GM20431 (cell line): Measurements from ENCODE around the gene KLHL3.
"Not testable (repeated sequence)": the region's sequence is repeated elsewhere in the genome, so short reads cannot be mapped to it uniquely, and the experiment has no call there.

ENCODE experiments used
- in situ Hi-C: fragments of 300-500 bp; cut with MseI, MboI; formaldehyde crosslinking; loops from one replicate; pipeline ENCODE4 v1.15.0; 2020; ENCODE audit warnings: low sequenced_read_pairs; ENCODE audit not compliant: unreplicated experiment

Gene KLHL3, protein sequence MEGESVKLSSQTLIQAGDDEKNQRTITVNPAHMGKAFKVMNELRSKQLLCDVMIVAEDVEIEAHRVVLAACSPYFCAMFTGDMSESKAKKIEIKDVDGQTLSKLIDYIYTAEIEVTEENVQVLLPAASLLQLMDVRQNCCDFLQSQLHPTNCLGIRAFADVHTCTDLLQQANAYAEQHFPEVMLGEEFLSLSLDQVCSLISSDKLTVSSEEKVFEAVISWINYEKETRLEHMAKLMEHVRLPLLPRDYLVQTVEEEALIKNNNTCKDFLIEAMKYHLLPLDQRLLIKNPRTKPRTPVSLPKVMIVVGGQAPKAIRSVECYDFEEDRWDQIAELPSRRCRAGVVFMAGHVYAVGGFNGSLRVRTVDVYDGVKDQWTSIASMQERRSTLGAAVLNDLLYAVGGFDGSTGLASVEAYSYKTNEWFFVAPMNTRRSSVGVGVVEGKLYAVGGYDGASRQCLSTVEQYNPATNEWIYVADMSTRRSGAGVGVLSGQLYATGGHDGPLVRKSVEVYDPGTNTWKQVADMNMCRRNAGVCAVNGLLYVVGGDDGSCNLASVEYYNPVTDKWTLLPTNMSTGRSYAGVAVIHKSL

DNA sequence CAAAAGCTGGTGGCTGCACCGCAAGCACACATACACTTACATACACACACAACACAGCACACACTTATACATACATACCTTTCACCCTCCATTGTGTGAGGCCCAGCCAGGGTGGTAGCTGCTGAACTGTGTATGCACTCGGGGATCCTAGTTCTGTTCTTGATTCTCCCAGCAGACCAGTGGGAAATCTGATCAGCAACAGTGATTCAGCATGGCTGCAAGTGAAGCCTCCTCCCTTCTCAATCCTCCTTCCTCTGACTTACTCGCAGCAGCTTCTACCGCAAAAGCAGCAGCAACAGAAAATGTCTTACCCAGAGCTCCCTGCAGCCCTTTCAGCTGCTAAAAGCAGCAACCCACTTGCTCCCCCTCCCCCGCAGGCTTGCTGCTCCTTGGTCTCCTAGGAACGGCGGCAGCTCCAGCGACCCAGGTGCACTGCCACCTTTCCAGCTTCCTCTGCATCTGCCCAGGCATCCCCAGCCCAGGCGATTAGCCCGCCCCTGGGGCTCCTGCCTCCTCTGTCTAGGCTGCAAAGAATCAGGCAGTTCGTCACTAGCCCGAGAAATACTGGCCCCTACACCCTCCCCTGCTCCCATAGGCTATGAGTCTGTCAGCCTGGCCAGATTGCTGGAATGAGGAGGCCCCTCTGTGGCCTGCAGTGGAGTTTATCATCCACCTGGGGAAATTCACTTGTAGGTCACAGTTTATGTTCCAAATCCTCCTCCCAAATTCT, at the start of gene KLHL3:
Gene KLHL3 (minus strand): TSS at position 535 of the 730 bp plus-strand sequence. CDS start 443 bp downstream, at position 92.
- in situ Hi-C loops = loop anchor here (10.0 kb wide), 1 partner anchor 81 kb away; no protein-coding TSS in a partner anchor

DNA sequence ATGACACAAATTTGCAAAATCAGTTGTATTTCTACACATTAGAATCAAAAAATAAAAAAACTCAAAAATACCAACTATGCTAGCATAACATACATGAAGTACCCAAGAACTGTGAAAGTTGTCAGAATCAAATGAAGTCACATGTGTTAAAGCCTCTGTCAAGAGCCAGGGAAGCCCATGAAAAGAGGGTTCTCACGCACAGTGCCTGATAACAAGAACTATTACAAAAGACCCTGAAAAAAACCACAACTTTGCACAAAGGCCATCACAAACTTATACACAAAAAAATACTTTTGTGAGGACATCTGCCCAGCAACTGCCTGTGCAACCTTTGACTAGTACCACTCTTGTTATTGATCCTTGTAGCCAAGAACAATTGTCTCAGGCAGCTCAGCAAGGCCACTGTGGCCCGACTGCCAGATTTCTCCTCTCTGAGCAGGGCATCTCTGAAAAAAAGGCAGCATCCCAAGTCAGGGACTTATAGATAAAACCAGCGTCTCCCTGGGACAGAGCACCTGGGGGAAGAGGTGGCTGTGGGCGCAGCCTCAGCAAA, 47.2 kb upstream of the KLHL3 start:
- in situ Hi-C loops = no loop called here

DNA sequence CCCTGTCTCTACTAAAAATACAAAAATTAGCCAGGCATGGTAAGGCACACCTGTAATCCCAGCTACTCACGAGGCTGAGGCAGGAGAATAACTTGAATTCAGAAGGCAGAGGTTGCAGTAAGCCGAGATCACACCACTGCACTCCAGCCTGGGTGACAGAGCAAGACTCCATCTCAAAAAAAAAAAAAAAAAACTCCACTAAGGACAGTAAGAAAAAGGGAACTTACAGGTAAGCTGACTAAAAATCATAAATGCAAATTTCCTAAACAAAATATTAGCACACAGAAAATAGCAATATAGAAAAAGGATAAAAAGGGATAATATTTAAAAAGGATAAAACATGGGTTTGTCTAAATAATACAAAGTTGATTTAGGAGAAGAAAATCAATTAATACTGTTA, 46.2 kb upstream of the KLHL3 start:
- in situ Hi-C loops = no loop called here

DNA sequence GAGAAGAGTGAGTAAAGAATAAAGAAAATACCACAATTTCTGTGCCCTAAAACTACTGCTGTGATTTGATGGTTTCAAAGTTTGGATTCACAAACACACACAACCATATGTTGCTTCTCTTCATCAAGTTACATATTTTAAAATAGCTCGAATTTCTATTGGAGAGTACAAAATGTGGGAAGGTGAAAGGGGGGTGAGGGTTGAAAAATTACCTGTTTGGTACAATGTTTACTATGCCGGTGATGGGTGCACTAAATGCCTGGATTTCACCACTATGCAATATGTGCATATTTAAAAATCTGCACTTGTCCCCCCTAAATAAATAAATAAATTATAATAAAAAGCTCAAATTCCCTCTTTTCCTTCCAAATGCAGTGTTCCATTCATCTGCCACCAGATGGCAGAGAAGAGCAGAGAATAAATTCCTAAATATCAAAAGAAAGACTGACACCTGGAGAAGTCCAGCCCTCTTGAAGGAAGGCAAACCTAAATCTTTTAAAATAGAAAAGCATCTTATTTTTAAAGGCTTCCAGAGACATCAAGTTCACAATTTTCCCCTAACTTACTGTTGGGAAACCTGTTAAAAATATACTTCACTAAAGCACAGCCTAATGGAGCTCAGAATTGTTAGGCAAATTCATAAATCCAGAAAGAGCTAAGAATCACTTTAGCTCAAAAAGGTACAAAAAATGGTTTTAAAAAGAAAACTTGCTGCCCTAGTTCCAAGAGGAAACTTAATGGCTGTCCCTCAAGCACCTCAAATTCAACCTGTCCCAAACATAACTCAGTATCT, 43.1 kb upstream of the KLHL3 start:
- in situ Hi-C loops = no loop called here

DNA sequence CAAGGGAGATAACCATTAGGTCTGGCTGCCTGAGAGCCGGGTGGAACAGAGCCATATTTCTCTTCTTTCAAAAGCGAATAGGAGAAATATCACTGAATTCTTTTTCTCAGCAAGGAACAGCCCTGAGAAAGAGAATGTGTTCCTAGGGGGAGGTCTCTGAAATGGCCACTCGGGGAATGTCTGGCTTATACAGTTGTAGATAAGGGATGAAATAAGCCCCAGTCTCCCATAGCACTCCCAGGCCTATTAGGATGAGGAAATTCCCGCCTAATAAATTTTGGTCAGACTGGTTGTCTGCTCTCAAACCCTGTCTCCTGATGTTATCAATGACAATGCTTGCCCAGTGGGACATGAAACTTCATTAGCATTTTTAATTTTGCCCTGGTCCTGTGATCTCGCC, 32.0 kb upstream of the KLHL3 start:
- in situ Hi-C loops = not testable (repeated sequence)

DNA sequence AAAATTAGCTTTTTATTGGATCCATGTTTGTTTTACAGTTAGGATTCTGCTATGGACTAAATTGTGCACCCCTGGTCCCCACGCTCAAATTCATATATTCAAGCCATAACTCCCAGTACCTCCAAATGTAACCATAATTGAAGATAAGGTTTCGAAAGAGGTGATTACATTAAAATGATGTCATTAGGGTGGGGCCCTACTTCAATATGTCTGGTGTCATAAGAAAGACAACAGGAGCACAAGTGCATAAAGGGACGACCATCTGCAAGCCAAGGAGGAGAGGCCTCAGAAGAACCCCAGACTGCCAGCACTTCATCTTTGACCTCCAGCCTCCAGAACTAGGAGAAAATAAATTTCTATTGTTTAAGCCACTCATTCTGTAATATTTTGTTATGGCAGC, 25.7 kb upstream of the KLHL3 start:
- in situ Hi-C loops = no loop called here

DNA sequence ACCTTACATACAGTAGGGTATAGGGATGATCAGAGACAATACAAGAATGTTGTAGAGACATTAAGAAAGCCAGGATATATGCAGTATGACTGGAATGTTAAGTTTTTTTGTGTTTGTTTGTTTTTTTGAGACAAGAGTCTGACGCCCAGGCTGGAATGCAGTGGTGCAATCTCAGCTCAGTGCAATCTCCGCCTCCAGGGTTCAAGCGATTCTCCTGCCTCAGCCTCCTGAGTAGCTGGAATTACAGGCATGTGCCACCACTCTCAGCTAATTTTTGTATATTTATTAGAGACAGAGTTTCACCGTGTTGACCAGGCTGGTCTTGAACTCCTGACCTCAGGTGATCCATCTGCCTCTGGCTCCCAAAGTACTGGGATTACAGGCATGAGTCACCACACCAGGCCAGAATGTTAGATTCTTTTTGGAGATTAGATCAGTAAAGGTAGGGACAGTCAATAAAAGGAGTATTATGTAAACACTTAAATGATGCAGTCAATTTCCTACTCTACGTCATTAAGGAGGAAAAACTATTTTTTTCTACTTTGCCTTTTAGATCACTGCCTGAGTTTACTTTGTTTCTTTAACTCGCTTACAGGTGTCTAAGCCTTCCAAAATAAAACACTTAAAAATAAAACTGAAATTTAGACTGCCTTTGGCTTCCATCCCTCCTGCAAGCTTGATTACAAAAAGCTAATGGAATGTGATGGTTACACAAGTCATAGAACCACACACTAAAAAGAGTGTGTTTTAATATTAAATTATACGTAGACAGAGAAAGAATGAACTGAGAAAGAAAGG, 25.0 kb upstream of the KLHL3 start:
- in situ Hi-C loops = no loop called here

DNA sequence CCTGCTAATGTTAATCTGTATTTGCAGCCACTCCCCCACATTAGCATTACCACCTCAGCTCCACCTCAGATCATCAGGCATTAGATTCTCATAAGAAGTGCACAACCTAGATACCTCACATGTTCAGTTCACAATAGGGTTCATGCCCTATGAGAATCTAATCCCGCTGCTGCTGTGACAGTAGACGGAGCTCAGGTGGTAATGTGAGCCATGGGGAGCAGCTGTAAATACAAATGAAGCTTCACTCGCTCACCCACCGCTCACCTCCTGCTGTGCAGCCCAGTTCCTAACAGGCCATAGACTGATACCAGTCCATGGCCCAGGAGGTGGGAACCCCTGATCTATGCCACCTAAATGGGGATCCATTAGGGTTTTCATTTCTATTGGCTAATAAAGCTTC, 24.4 kb upstream of the KLHL3 start:
- in situ Hi-C loops = no loop called here

DNA sequence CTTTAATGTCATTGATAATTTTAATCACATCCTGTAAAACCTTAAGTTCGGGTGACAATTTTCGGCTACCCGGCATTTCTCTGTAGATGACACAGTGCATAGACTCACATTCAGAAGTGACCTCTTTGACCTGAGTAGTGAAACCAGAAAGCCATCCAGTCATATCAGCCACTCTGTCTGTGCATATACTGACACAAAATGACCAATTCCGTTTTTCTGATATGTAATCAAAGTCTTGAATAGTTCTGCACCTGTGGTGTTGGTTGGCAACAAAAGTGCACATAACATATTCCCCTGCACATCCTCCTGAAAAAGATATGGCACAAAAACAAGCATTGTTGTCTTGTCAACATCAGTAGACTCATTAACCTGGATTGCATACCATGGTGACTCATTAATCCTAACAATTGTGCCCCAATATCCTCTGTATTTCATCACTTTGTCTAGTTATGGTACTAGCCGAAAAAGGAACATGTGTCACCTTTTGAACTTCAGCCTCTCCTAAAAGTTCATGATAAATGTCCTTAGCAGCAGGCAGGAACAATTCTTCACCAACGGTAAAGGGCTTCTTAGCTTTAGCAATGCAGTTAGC, 22.9 kb upstream of the KLHL3 start:
- in situ Hi-C loops = no loop called here

DNA sequence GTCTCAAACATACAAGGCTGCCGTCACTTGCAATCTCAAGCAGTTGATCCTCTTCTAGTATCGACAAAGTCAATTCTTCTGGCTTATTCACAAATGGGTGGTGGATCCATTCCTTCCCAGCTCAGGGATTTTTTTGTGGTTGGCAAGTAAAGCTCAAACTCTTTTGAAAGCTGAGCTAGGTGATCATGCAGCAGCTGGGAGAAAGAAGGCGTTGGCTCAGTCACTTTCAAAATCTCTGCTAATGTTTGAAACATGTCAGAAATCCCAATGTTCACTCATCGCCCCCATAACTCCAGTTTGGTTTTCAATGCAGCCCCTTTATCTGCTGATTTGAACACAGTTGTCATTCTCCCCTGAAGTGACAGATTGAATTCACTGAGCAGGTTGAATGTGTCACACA, 22.2 kb upstream of the KLHL3 start:
- in situ Hi-C loops = no loop called here

DNA sequence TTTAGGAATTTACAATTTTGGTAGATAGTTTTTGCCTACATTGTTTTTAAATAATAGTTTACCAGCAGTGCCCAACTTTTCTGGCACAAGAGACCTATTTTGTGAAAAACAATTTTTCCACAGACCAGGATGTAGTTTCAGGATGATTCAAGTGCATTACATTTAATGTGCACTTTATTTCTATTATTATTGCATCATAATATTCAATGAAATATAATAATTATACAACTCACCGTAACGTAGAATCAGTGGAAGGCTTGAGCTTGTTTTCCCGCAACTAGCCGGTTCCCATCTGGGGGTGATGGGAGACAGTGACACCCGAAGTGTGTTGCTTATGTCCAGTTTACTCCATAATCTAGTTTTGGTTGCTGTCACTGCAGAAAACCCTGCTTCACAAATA, 21.7 kb upstream of the KLHL3 start:
- in situ Hi-C loops = no loop called here

DNA sequence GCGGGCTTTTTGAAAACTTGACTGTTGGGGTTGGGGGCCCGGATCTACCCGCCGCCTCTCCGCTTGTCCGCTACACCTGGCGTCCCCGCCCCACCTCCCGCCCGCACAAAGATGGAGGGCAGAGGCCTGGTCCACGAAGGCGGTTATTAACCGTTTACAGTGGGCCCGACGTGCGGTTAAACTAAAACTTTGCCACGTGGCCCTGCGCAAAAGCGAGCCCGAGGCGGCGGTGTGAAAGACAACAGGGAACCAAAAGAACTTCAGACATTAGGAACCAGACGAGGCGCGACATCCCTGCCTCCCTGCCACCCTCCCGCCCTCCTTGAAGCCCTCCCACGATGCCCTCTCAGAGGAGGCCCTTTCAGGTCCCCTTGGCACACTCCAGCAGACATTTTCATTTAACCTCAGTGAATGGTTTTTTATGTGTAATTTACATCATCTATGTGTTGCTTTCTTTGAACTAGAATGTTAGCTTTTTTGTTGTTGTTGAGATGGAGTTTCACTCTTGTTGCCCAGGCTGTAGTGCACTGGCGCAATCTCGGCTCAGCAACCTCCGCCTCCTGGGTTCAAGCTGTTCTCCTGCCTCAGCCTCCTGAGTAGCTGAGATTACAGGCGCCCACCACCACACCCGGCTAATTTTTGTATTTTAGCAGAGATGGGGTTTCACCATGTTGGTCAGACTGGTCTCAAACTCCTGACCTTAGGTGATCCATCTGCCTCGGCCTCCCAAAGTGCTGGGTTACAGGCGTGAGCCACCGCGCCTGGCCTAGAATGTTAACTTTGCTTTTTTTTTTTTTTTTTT, 19.3 kb upstream of the KLHL3 start:
- in situ Hi-C loops = no loop called here

DNA sequence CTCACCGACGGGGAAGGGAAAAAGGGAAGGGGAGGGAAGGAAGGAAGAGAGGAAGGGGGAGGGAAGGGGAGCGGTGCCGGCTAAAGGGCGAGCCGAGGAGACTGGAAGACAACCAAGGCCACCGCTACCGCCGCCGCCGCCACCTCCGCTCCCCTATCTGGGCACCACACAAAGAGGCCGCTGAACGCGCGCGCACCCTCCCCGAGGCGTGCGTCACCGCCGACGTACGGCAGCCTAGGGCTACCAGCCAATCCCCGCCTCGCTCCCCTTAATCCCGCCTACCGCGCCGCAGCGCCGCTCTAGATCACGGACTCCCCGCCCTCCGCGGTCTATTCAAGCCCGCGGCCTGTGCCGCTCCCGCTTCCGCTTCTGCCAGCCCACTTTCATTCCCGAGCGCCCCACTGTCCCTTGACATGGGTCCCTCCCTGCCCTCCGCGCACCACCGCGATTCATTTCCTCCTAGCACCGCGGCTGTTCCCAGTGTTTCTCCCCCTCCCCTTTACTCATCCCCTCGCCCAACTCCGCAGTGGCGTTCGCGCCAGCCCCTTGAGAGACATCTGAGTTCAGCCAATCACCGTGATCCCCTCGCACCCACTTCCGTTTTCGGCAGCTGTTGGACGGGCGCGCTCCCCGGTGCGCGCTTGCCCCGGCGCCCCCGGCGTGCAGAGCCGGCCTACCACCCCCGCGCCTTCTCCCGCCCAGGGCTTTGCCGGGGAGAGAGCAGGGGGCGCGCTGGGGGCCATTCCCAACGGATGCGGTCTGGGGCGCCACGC, 18.5 kb upstream of the KLHL3 start, which contains the start of gene HNRNPA0:
Gene HNRNPA0 (minus strand): TSS at position 176 of the 773 bp plus-strand sequence. CDS start 297 bp downstream, outside the sequence.
- in situ Hi-C loops = no loop called here

DNA sequence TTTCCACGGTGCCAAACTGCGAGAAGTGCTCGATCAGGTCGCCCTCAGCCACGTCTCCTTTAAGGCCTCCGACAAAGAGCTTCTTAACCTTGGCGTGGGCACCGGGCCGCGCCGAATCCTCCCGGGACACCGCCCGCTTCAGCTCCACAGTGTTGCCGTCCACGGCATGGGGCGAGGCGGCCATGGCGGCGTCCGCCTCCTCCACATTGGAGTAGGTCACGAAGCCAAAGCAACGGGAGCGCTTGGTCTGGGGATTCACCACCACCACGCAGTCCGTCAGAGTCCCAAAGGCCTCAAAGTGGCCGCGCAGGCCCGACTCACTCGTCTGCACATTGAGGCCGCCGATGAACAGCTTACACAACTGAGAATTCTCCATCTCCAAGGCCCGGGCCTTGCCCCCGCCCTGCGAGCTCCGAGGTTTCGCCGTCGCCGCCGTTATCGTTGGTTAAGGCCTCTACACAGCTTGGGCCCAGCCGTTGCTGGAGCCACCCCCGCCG, 17.9 kb upstream of the KLHL3 start:
- in situ Hi-C loops = no loop called here

DNA sequence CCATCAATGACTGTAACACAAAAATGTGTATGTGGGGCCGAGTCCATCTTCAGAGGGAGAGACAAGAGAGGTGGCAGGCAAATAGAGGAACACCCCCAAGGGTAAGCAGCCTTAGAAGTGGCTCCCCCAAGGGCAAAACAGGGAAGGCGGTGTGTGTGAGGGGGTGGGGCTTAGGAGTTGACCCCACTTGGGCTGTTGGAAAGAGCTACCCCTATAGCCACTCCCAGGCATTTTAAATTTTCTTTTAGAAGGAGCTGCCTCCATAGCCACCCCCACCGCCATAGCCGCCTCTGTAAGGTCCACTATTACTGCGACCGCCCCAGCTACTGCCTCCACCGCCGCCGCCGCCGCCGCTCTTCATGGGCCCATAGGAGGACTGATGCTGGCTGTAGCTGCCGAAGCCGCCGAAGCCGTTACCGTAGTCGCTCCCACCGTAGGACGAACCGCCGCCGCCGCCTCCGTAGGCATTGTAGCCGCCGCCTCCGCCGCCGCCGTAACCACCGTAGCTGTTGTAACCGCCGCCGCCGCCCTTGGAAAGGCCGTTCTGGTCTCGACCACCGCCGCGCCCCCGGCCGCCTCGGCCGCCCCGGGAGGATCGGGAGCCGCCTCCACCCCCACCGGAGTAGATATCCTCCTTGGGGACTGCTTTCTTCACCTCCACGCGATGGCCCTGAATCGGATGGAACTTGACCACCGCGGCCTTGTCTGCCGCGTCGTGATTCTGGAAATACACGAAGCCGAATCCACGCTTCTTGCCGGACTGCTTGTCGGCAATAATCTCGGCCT, 17.2 kb upstream of the KLHL3 start:
- in situ Hi-C loops = no loop called here

DNA sequence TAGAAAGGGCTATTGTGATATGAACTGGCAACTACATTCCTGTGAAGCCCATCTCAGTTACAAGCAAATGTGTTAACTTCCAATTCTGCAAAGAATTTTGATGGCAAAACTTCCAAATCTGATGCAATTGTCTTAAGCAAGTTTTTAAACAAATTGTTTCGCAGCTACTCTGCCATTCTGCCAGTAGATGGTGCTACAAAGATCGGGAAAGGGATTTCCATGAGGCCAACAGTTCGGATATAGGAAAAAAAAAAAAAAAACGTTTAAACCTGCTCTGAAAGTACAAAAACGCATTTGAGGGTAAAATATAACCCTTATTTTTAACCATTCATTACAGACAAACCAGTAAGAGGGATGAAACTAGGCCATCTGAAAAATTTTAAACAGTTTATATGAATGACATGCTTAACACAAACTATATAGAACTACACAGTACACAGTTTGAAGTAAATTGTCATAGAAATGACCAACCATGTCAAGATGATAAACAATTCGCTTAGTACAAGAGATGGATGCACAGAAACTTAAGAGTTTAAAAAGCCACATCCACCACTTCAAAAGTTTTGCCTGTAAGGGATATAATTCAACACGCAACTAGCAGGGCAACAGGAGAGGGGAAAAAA, 16.1 kb upstream of the KLHL3 start:
- in situ Hi-C loops = no loop called here
